Epithelial cell of proximal tubule (primary cell): Measurements from ENCODE around the gene PBX2. TPM values are rescaled to one million over a fixed set of nuclear protein-coding genes. Genes with fewer than 3 reads are reported as not detected.

Experiments used
- DNase-seq: peaks from one replicate; pipeline ENCODE4 v3.0.0-alpha.2; 2011; ENCODE audit warnings: low read depth
- H3K4me3 ChIP-seq: 2 replicates; pipeline ENCODE4 v1.5.1; 2011; ENCODE audit warnings: low read depth, mild to moderate bottlenecking, low read length
- total RNA-seq: library from RNA; depleted of rRNA; stranded (reverse); fragments of >200 nt; gene quantifications from 2 replicates; pipeline ENCODE4 v1.2.3, GENCODE V29; 2015
- TF ChIP-seq, protein P1 (sequence below): conservative IDR thresholded peaks from 2 replicates; pipeline ENCODE4 v1.5.1; 2012; ENCODE audit warnings: low read depth, mild to moderate bottlenecking, low read length

The PBX2 gene
- total RNA-seq, 1 donor from 2014 or later = 44.5 TPM

DNA sequence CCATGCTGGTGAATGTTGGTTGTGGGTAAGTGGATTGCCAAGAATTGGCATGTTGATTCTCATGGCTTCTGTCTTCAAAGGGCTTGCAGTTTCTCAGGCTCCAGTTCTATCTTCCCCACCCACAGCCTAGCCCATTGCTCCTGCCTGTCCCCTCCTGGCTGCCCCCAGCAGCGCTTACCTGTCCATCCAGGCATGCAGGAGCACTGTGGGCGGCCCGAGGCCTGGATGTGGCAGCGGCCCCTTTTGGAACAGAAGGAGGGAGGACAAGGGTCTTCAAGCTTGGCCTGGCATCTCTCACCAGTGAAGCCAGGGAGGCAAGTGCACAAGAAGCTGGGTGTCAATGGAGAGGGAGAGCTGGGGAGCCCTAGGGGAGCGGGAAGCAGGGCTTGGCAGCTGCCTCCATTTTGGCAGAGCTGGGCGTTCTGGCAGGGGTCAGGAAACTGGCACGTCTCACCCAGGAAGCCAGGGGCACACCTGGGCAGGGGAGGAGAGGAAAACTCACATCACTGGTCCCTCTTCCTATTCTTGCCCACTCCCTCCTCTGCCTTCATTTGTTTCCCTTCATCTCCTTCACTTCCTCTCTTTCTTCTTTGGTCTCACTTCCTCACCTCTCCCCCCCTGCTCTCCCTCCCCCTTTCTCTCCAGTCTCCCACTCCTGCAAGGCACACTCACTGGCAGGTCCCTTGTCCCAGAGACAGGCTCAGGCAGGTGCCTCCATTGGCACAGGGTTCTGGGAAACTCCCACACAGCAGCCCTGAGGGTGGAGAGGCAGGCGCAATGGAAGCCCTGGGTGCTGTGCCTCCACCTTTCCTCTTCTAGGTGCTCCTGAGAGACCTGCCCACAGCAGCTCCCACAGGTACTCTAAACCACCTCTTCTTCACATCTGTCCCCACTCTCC, 32.6 kb upstream of the PBX2 start:
- no peak for DNase-seq
- TF ChIP-seq, protein P1, sequence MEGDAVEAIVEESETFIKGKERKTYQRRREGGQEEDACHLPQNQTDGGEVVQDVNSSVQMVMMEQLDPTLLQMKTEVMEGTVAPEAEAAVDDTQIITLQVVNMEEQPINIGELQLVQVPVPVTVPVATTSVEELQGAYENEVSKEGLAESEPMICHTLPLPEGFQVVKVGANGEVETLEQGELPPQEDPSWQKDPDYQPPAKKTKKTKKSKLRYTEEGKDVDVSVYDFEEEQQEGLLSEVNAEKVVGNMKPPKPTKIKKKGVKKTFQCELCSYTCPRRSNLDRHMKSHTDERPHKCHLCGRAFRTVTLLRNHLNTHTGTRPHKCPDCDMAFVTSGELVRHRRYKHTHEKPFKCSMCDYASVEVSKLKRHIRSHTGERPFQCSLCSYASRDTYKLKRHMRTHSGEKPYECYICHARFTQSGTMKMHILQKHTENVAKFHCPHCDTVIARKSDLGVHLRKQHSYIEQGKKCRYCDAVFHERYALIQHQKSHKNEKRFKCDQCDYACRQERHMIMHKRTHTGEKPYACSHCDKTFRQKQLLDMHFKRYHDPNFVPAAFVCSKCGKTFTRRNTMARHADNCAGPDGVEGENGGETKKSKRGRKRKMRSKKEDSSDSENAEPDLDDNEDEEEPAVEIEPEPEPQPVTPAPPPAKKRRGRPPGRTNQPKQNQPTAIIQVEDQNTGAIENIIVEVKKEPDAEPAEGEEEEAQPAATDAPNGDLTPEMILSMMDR = no peak
- no peak overlapping the region for H3K4me3 ChIP-seq

GRCh38 chr6:32220021-32220420, 30.0 kb upstream of the PBX2 start:
- TF ChIP-seq, protein P1 = no peak
- no peak for DNase-seq
- H3K4me3 ChIP-seq = no peak overlapping the region

- TF ChIP-seq, protein P1 = no peak
- no peak for DNase-seq
- no peak overlapping the region for H3K4me3 ChIP-seq
These were observed 28.2 kb upstream of the PBX2 start for GRCh38 chr6:32218167-32218566.

GRCh38 chr6:32216998-32217397, 27.0 kb upstream of the PBX2 start:
- H3K4me3 ChIP-seq = no peak overlapping the region
- TF ChIP-seq, protein P1 = no peak
- DNase-seq = no peak

DNA sequence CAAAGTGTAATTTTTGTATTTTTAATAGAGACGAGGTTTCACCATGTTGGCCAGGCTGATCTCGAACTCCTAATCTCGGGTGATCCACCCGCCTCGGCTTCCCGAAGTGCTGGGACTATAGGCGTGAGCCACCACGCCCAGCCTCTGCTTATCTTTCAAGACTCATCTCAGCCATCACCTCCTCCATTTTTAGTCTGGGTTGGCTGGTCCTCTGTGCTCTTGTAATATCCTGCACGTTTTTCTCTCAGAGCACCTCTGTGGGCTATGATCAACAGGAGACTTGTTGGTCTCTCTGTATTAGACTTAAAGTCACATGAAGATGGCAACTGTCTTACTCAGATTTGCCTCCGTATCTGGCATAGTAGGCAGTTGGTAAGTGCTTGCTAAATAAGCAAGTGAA, 26.3 kb upstream of the PBX2 start:
- TF ChIP-seq, protein P1 = no peak
- no peak for DNase-seq
- no peak overlapping the region for H3K4me3 ChIP-seq

DNA sequence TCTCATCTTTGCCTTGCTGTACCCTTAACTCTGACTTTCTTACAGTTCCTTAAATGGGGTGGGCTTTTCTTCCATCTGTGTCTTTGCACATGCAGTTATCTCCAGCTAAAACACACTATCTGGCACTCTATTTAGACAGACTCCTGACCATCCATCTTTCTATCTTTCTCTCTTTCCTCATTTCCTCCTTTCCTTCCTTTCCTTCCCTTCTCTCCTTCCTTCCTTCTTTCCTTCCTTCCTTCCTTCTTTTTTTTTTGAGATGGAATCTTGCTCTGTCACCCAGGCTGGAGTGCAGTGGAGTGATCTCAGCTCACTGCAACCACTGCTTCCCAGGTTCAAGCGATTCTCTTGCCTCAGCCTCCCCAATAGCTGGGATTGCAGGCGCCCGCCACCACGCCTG, 25.6 kb upstream of the PBX2 start:
- DNase-seq = no peak
- TF ChIP-seq, protein P1 = no peak
- H3K4me3 ChIP-seq = no peak overlapping the region

- H3K4me3 ChIP-seq = no peak overlapping the region
- TF ChIP-seq, protein P1 = no peak
- no peak for DNase-seq
These were observed 24.1 kb upstream of the PBX2 start for GRCh38 chr6:32214126-32214525.
